ENCODE results near the gene FAM50B. TPM values are rescaled to one million over a fixed set of nuclear protein-coding genes. Genes with fewer than 3 reads are reported as not detected.

Gene FAM50B
- total and polyA plus RNA-seq, 10 of the 15 experiments (the other 5 are each of a cell fraction or from before 2014, with no cell fraction given): 0.58 to 10.2 (median 5.9) TPM

- H3K4me2 ChIP-seq (ENCODE audit: control insufficient read depth, insufficient read depth): no peak overlapping the region
- in situ Hi-C loops (cut with MboI): no loop called here
- H3K9ac ChIP-seq (ENCODE audit: control insufficient read depth, insufficient read depth, low read length): no peak overlapping the region
- H3K36me3 ChIP-seq (ENCODE audit: control insufficient read depth in 2 of 2, insufficient read depth in 2 of 2, low read length in 1 of 2): no peaks in the 10 kb centered on the region
- POLR2A ChIA-PET: no interaction called here
- no peak overlapping the region for H2AFZ ChIP-seq (ENCODE audit: control insufficient read depth, low read depth, low read length)
- CTCF ChIA-PET: no interaction called here
- no peaks in the 10 kb centered on the region for H3K79me2 ChIP-seq (ENCODE audit: control insufficient read depth, insufficient read depth, low read length)
- no peak overlapping the region for H3K27ac ChIP-seq (ENCODE audit: control insufficient read depth, insufficient read depth)
- SMC1A ChIA-PET (ENCODE audit: uncharacterized antibody, unreplicated experiment): interaction anchor here (0.6 kb wide), 1 partner anchor 10 kb away, joined by 3 read pairs; no protein-coding TSS in a partner anchor
- DNase-seq (ENCODE audit: low read depth, low spot score) (no peak), FAIRE-seq (no peak), ATAC-seq (no peak)
- no peaks in the 10 kb centered on the region for H3K4me1 ChIP-seq (ENCODE audit: control insufficient read depth, insufficient read depth, low read length)
- no peaks in the 10 kb centered on the region; a peak in 2 of 4 replicates for H3K27me3 ChIP-seq (replicated peaks in 1 of 2; ENCODE audit: control insufficient read depth in 2 of 2, insufficient read depth in 2 of 2, low read length in 1 of 2)
- 33% methylated on average over 13 of the region's 13 CpGs for WGBS (ENCODE audit: insufficient coverage, insufficient replicate concordance, low lambda C conversion rate, missing lambda C conversion rate)
- no peak for TF ChIP-seq SMAD1 (IDR thresholded peaks at IDR 0.05; ENCODE audit: low read depth, partially characterized antibody)
- no peak for TF ChIP-seq SMC3 (IDR thresholded peaks at IDR 0.05; ENCODE audit: borderline replicate concordance, low read length)
- no peak for TF ChIP-seq EP300 (IDR thresholded peaks at IDR 0.05; ENCODE audit: borderline replicate concordance in 1 of 2, control insufficient read depth in 1 of 2, low read depth in 2 of 2, low read length in 2 of 2)
- no peak for TF ChIP-seq NFIC (IDR thresholded peaks at IDR 0.05; ENCODE audit: low read depth, low read length)
- TF ChIP-seq MEF2A (IDR thresholded peaks at IDR 0.05; ENCODE audit: insufficient read depth, low read depth, low read length): no peak
- no peaks in the 10 kb centered on the region for H3K9me3 ChIP-seq (replicated peaks; ENCODE audit: control insufficient read depth, insufficient read depth, low read length)
- H3K4me3 ChIP-seq: no peak overlapping the region
- BruUV-seq (replicated peaks): no TSS peak
- RAD21 ChIA-PET (ENCODE audit: unreplicated experiment): no interaction called here
- intact Hi-C loops (cut with micrococcal nuclease; ENCODE audit: unreplicated experiment): no loop called here
- no peaks in the 10 kb centered on the region for H4K20me1 ChIP-seq (ENCODE audit: control insufficient read depth, insufficient read depth)
Observed at GRCh38 chr6:3881711-3882421, 32.7 kb downstream of the FAM50B start.

GRCh38 chr6:3882431-3882830 is 33.3 kb downstream of the FAM50B start:
- intact Hi-C loops (cut with micrococcal nuclease; ENCODE audit: unreplicated experiment) (no loop called here), in situ Hi-C loops (cut with MboI) (no loop called here)
- ChIA-PET CTCF (no interaction called here), POLR2A (no interaction called here), SMC1A (ENCODE audit: uncharacterized antibody, unreplicated experiment) (no interaction called here), RAD21 (ENCODE audit: unreplicated experiment) (no interaction called here)
- Histone ChIP-seq H3K9ac (ENCODE audit: control insufficient read depth, insufficient read depth, low read length) (no peak overlapping the region), H3K27ac (ENCODE audit: control insufficient read depth, insufficient read depth) (no peak overlapping the region), H3K79me2 (ENCODE audit: control insufficient read depth, insufficient read depth, low read length) (no peaks in the 10 kb centered on the region), H3K4me3 (no peak overlapping the region), H4K20me1 (ENCODE audit: control insufficient read depth, insufficient read depth) (no peaks in the 10 kb centered on the region), H3K9me3 (replicated peaks; ENCODE audit: control insufficient read depth, insufficient read depth, low read length) (no peaks in the 10 kb centered on the region), H2AFZ (ENCODE audit: control insufficient read depth, low read depth, low read length) (no peak overlapping the region), H3K4me1 (ENCODE audit: control insufficient read depth, insufficient read depth, low read length) (no peaks in the 10 kb centered on the region), H3K4me2 (ENCODE audit: control insufficient read depth, insufficient read depth) (no peak overlapping the region), H3K36me3 (ENCODE audit: control insufficient read depth in 2 of 2, insufficient read depth in 2 of 2, low read length in 1 of 2) (no peaks in the 10 kb centered on the region), H3K27me3 (replicated peaks in 1 of 2; ENCODE audit: control insufficient read depth in 2 of 2, insufficient read depth in 2 of 2, low read length in 1 of 2) (no peaks in the 10 kb centered on the region; a peak in 2 of 4 replicates)
- FAIRE-seq: no peak
- WGBS (ENCODE audit: insufficient coverage, insufficient replicate concordance, low lambda C conversion rate, missing lambda C conversion rate): 0% methylated on average over 3 of the region's 3 CpGs
- ATAC-seq: no peak
- BruUV-seq (replicated peaks): no TSS peak
- no peak for DNase-seq (ENCODE audit: low read depth, low spot score)
- TF ChIP-seq IKZF2 (IDR thresholded peaks at IDR 0.05): no peak
- TF ChIP-seq SMARCA5 (IDR thresholded peaks at IDR 0.05): no peak
- TF ChIP-seq ATF7 (IDR thresholded peaks at IDR 0.05; ENCODE audit: low read depth): no peak
- no peak for TF ChIP-seq ZNF217 (IDR thresholded peaks at IDR 0.05)
- TF ChIP-seq PBX3 (IDR thresholded peaks at IDR 0.05; ENCODE audit: insufficient replicate concordance, low read depth, low read length): no peak
- no peak for TF ChIP-seq PAX5 (IDR thresholded peaks at IDR 0.05; ENCODE audit: borderline replicate concordance, low read depth, low read length)
- TF ChIP-seq RUNX3 (IDR thresholded peaks at IDR 0.05; ENCODE audit: low read length): no peak
- no peak for TF ChIP-seq E2F8 (IDR thresholded peaks at IDR 0.05; ENCODE audit: low read depth, partially characterized antibody)
- no peak for TF ChIP-seq MAX (IDR thresholded peaks at IDR 0.05; ENCODE audit: low read depth, low read length)

Measured in GM12878 (cell line).